Neuronal stem cell (in vitro differentiated cells): ENCODE results near the gene CYP27A1.

Source experiments
- DNase-seq: peaks from one replicate; pipeline ENCODE4 v3.0.0-alpha.2; 2013; ENCODE audit warnings: low spot score
- H2AFZ ChIP-seq: one replicate; pipeline ENCODE4 v1.6.1; 2013; ENCODE audit warnings: mild to moderate bottlenecking, low read length, inconsistent platforms
- H2AK5ac ChIP-seq: 2 replicates; pipeline ENCODE4 v1.6.1; 2013; ENCODE audit warnings: low read depth, mild to moderate bottlenecking, inconsistent platforms, low read length, moderate library complexity, mixed read lengths
- H2BK120ac ChIP-seq: 2 replicates; pipeline ENCODE4 v1.6.1; 2013; ENCODE audit warnings: low read depth, mild to moderate bottlenecking, inconsistent platforms, low read length, moderate library complexity, mixed read lengths
- H2BK12ac ChIP-seq: one replicate; pipeline ENCODE4 v1.6.1; 2013; ENCODE audit warnings: low read length, inconsistent platforms
- H2BK15ac ChIP-seq: 2 replicates; pipeline ENCODE4 v1.6.1; 2013; ENCODE audit warnings: mild to moderate bottlenecking, low read length, inconsistent platforms, mixed read lengths
- H2BK5ac ChIP-seq: one replicate; pipeline ENCODE4 v1.6.1; 2013; ENCODE audit warnings: inconsistent platforms, mild to moderate bottlenecking, low read length, moderate library complexity
- H3K14ac ChIP-seq: one replicate; pipeline ENCODE4 v1.6.1; 2013; ENCODE audit warnings: low read length, inconsistent platforms
- H3K18ac ChIP-seq: 2 replicates; pipeline ENCODE4 v1.6.1; 2013; ENCODE audit warnings: low read length, inconsistent platforms
- H3K23ac ChIP-seq: 2 replicates; pipeline ENCODE4 v1.6.1; 2013; ENCODE audit warnings: low read depth, mild to moderate bottlenecking, mixed read lengths, low read length, inconsistent platforms; ENCODE audit not compliant: poor library complexity
- H3K27ac ChIP-seq: replicated peaks from 3 replicates; pipeline ENCODE4 v1.5.1; 2013; ENCODE audit warnings: low read length, inconsistent platforms
- H3K27me3 ChIP-seq, 3 experiments: 2 replicates each; pipeline ENCODE4 v1.6.1; 2013; ENCODE audit warnings: low read length in 3 of 3, mild to moderate bottlenecking in 2 of 3, inconsistent platforms in 1 of 3, low read depth in 1 of 3, mixed read lengths in 1 of 3, moderate library complexity in 1 of 3; ENCODE audit not compliant: control insufficient read depth in 3 of 3, insufficient read depth in 3 of 3
- H3K36me3 ChIP-seq, 2 donors: replicated peaks in 1 of 2; 2 replicates each; pipeline ENCODE4 v1.6.1; 2013; ENCODE audit warnings: low read length in 2 of 2; ENCODE audit not compliant: control insufficient read depth in 2 of 2, insufficient read depth in 2 of 2
- H3K4ac ChIP-seq: 2 replicates; pipeline ENCODE4 v1.6.1; 2013; ENCODE audit warnings: inconsistent platforms, mild to moderate bottlenecking, low read length, moderate library complexity
- H3K4me1 ChIP-seq, 2 donors: 1 replicate in 1 of 2; 2 replicates in 1 of 2; pipeline ENCODE4 v1.6.1; 2013; ENCODE audit warnings: low read length in 2 of 2, low read depth in 1 of 2; ENCODE audit not compliant: control insufficient read depth in 2 of 2, insufficient read depth in 1 of 2
- H3K4me2 ChIP-seq: one replicate; pipeline ENCODE4 v1.6.1; 2013; ENCODE audit warnings: mild to moderate bottlenecking, low read length, inconsistent platforms; ENCODE audit not compliant: insufficient read depth, poor library complexity, severe bottlenecking
- H3K4me3 ChIP-seq, 2 donors: 2 replicates each; pipeline ENCODE4 v1.5.1; 2013; ENCODE audit warnings: low read length in 2 of 2, mild to moderate bottlenecking in 2 of 2, inconsistent platforms in 1 of 2, moderate library complexity in 1 of 2
- H3K79me1 ChIP-seq: one replicate; pipeline ENCODE4 v1.6.1; 2013; ENCODE audit warnings: low read depth, mild to moderate bottlenecking, inconsistent platforms, low read length, moderate library complexity
- H3K9ac ChIP-seq: one replicate; pipeline ENCODE4 v1.6.1; 2013; ENCODE audit warnings: mild to moderate bottlenecking, low read depth, low read length, inconsistent platforms; ENCODE audit not compliant: poor library complexity
- H3K9me3 ChIP-seq, 2 donors: replicated peaks in 1 of 2; 2 replicates each; pipeline versions ENCODE3 to v1.6.1; 2013; ENCODE audit warnings: low read length in 2 of 2, mild to moderate bottlenecking in 2 of 2, inconsistent platforms in 1 of 2, low read depth in 1 of 2, mixed read lengths in 1 of 2, moderate library complexity in 1 of 2; ENCODE audit not compliant: control insufficient read depth in 2 of 2, insufficient read depth in 1 of 2
- H4K8ac ChIP-seq: one replicate; pipeline ENCODE4 v1.6.1; 2013; ENCODE audit warnings: low read depth, mild to moderate bottlenecking, inconsistent platforms, low read length, moderate library complexity
- H4K91ac ChIP-seq: one replicate; pipeline ENCODE4 v1.6.1; 2013; ENCODE audit warnings: low read length, low read depth, mild to moderate bottlenecking, inconsistent platforms; ENCODE audit not compliant: poor library complexity
- WGBS, 2 donors: extraction: QIAGEN DNeasy Blood & Tissue Kit; methylation state at CpG; one replicate each; pipeline ENCODE4 v1.1.7; 2013; ENCODE audit warnings: missing lambda C conversion rate in 2 of 2, mixed read lengths in 1 of 2; ENCODE audit not compliant: insufficient read length in 2 of 2, insufficient replicate concordance in 1 of 2; ENCODE audit errors: extremely low coverage in 2 of 2; 5-methylcytosine and 5-hydroxymethylcytosine counted together

CYP27A1 gene

DNA sequence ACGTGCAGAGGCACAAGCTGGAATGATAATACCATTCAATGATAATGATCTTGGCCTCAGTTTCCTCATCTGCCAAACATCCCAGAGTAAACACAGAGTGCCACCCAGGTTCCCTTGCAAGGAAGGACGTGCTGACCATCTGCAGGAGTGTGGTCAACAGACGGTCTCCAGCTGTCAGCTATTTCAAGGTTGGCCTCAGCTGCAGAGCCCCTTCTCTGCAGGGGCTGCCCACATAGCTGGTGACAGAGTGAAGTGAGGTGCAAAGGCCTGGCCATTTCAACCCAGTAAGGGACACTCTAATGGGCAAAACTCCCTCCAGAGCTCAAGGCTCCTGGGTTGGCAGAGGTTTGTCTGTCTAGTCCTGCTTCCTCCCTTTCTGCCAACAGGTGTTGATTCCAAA, 69.3 kb downstream of the CYP27A1 start:
- no peak overlapping the region for H2BK120ac ChIP-seq
- H4K91ac ChIP-seq = no peak overlapping the region
- no peak for DNase-seq
- no peak overlapping the region for H2BK12ac ChIP-seq
- H3K4ac ChIP-seq = no peak overlapping the region
- no peak overlapping the region for H3K23ac ChIP-seq
- no peaks in the 10 kb centered on the region for H3K9me3 ChIP-seq
- no peak overlapping the region for H3K18ac ChIP-seq
- H4K8ac ChIP-seq = no peak overlapping the region
- no CpG with 5 or more reads among the region's 3 CpGs for WGBS, 2 donors
- peaks cover 7 to 46% (median 33%) of the 10 kb centered on the region in 3 experiments for H3K27me3 ChIP-seq
- H2AK5ac ChIP-seq = no peak overlapping the region
- H2AFZ ChIP-seq = no peak overlapping the region
- H3K9ac ChIP-seq = no peak overlapping the region
- no peak overlapping the region for H2BK15ac ChIP-seq
- no peak overlapping the region for H3K27ac ChIP-seq
- H2BK5ac ChIP-seq = no peak overlapping the region
- H3K36me3 ChIP-seq = no peaks in the 10 kb centered on the region
- no peak overlapping the region for H3K4me3 ChIP-seq
- peaks cover 0 to 5% of the 10 kb centered on the region in 2 donors for H3K4me1 ChIP-seq
- H3K4me2 ChIP-seq = no peak overlapping the region
- no peaks in the 10 kb centered on the region for H3K79me1 ChIP-seq
- no peak overlapping the region for H3K14ac ChIP-seq

DNA sequence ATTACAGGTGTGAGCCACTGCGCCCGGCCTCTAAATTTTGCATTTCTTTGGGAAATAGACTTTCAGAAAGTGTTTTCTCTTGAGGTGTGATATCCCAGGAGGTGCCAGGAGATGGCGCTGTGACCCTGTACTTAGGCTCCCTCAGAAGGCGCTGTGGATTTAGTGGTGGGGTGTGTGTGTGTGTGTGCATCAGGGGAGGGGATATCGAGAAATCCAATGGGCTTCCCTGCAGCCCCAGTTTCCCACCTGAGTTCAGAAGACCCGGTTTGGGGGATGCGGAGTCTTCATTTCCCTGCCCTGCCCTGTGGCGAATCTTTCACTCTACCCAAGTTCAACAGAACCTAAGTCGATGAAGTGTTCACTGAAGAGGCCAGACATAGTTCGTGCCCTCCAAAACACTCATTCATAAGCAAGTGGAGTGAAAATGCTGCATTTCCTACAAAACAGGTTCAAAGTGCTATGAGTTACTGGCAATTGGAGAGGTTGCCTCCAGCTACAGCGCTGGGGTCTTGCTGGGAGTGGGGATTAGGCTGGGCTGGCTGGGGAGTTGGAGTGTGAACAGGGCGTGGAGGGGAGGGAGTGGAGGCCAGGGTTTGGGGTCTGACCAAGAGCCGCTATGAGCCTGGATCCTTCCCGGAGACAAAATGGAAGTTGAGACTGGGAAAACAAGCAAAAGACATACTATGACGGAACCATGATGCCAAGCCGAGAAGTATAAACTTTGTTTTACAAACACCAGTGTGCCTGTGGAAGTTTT, 71.1 kb downstream of the CYP27A1 start:
- H3K14ac ChIP-seq = no peak overlapping the region
- no peak overlapping the region for H3K4ac ChIP-seq
- peak overlapping the region; percentile 6 for H3K23ac ChIP-seq
- DNase-seq = peak; percentile 73
- peak overlapping the region; percentile 36 for H3K9ac ChIP-seq
- no peaks in the 10 kb centered on the region for H3K9me3 ChIP-seq
- no peak overlapping the region for H4K8ac ChIP-seq
- no peak overlapping the region for H2BK15ac ChIP-seq
- H3K79me1 ChIP-seq = no peaks in the 10 kb centered on the region
- no peak overlapping the region for H2AFZ ChIP-seq
- no peak overlapping the region for H2BK5ac ChIP-seq
- no peak overlapping the region for H3K27ac ChIP-seq
- peaks cover 17 to 64% (median 50%) of the 10 kb centered on the region in 3 experiments for H3K27me3 ChIP-seq
- H2BK120ac ChIP-seq = no peak overlapping the region
- H3K4me1 ChIP-seq = peaks cover 0 to 5% of the 10 kb centered on the region in 2 donors
- H3K18ac ChIP-seq = peak overlapping the region; percentile 9
- H3K36me3 ChIP-seq = no peaks in the 10 kb centered on the region
- WGBS, 2 donors = no CpG with 5 or more reads among the region's 16 CpGs
- no peak overlapping the region for H2BK12ac ChIP-seq
- H3K4me2 ChIP-seq = no peak overlapping the region
- H4K91ac ChIP-seq = no peak overlapping the region
- H3K4me3 ChIP-seq = no peak overlapping the region
- no peak overlapping the region for H2AK5ac ChIP-seq

DNA sequence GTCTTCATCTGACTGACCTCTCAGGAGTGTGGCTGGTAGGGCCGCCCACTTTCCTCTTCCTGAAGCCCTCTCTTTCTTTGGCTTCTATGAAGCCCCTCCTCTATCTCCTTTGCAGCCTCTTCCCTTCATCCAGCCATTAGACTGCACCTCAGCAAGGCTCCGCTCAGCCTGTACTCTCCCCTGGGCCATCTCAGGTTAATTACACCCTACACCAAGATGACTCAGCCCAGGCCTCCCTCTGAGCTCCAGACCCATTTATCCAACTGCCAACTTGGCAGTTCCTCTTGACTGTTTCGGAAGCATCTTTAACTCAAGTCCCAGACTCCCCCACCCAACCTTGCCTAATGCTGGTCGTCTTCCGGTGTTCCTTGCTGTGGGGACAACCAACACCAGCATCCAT, 71.8 kb downstream of the CYP27A1 start:
- no peak overlapping the region for H3K4ac ChIP-seq
- no peak overlapping the region for H3K18ac ChIP-seq
- no peak overlapping the region for H3K9ac ChIP-seq
- no peaks in the 10 kb centered on the region for H3K79me1 ChIP-seq
- no peak overlapping the region for H2AFZ ChIP-seq
- no peak overlapping the region for H3K27ac ChIP-seq
- no peak overlapping the region for H2BK12ac ChIP-seq
- H2BK5ac ChIP-seq = no peak overlapping the region
- no peak overlapping the region for H4K91ac ChIP-seq
- H3K27me3 ChIP-seq = peaks cover 24 to 71% (median 57%) of the 10 kb centered on the region in 3 experiments
- no peak overlapping the region for H3K4me2 ChIP-seq
- DNase-seq = no peak
- H2BK15ac ChIP-seq = no peak overlapping the region
- H3K14ac ChIP-seq = no peak overlapping the region
- H2AK5ac ChIP-seq = no peak overlapping the region
- H4K8ac ChIP-seq = no peak overlapping the region
- H3K4me3 ChIP-seq = no peak overlapping the region
- WGBS, 2 donors = no CpG with 5 or more reads among the region's 5 CpGs
- H3K9me3 ChIP-seq = no peaks in the 10 kb centered on the region
- no peak overlapping the region for H3K23ac ChIP-seq
- no peak overlapping the region for H2BK120ac ChIP-seq
- no peaks in the 10 kb centered on the region for H3K36me3 ChIP-seq
- peaks cover 0 to 5% of the 10 kb centered on the region in 2 donors for H3K4me1 ChIP-seq

DNA sequence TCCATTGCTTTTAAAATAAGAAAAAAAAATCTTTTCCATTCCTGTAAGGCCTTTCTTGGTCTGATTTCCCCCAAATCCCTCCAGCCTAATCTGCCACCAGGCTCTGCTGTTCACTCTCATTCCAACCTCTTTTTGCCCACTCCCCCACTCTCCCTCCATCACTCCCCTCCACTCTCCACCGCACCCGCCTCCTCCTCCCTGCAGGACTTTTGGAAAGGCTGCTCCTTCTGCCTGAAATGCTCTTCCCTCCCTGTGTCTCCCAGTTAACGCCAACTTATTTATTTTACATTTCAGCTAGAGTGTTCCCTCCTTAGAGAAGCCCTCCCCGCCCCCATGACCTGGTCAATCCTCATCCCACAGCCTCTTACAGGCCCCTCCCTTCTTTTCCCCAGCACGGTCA, 72.9 kb downstream of the CYP27A1 start:
- H3K18ac ChIP-seq = no peak overlapping the region
- no peak overlapping the region for H4K91ac ChIP-seq
- peaks cover 33 to 80% (median 67%) of the 10 kb centered on the region in 3 experiments for H3K27me3 ChIP-seq
- no peaks in the 10 kb centered on the region for H3K36me3 ChIP-seq
- H3K4me2 ChIP-seq = no peak overlapping the region
- no peaks in the 10 kb centered on the region for H3K9me3 ChIP-seq
- no peak for DNase-seq
- no peak overlapping the region for H2BK15ac ChIP-seq
- no peak overlapping the region for H3K4ac ChIP-seq
- H4K8ac ChIP-seq = no peak overlapping the region
- H3K14ac ChIP-seq = no peak overlapping the region
- H2AK5ac ChIP-seq = no peak overlapping the region
- no peak overlapping the region for H3K9ac ChIP-seq
- no peak overlapping the region for H2BK5ac ChIP-seq
- H2BK120ac ChIP-seq = no peak overlapping the region
- no peaks in the 10 kb centered on the region for H3K79me1 ChIP-seq
- H3K27ac ChIP-seq = no peak overlapping the region
- WGBS, 2 donors = no CpG with 5 or more reads among the region's 5 CpGs
- H2BK12ac ChIP-seq = no peak overlapping the region
- peaks cover 6% of the 10 kb centered on the region in 2 donors for H3K4me1 ChIP-seq
- H3K4me3 ChIP-seq = no peak overlapping the region
- H2AFZ ChIP-seq = no peak overlapping the region
- H3K23ac ChIP-seq = no peak overlapping the region
